ENCODE data around the gene ALOX12B.

GRCh38 chr17:8075574-8076342 is 11.8 kb downstream of the ALOX12B start:
- TF ChIP-seq CTCF (conservative IDR thresholded peaks at IDR 0.05; ENCODE audit: low read length), result no peak
- no peak for TF ChIP-seq EZH2phosphoT487 (IDR thresholded peaks at IDR 0.05; ENCODE audit: borderline replicate concordance, low read depth, low read length)
